Measurements from ENCODE around the gene WDR33.

The WDR33 gene

DNA sequence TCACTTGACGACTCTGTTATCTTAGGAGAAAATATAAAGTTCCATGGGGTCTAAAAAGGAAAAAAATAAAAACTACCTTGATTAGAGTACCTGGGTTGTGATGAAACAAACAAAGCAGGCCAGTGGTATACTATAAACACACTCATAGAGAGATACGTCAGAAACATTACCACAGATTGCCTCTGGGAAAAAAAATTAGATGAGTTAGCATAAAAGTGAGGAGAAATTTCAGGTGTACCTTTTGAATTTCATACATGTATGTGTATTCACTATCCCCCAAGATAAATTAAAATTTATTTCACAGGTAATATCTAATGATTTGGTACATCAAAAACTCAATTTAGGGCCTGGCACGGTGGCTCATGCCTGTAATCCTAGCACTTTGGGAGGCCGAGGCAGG, 18.2 kb downstream of the WDR33 start:
- no peak for DNase-seq
- H3K27me3 ChIP-seq (replicated peaks; ENCODE audit: insufficient read depth, low read length): no peaks in the 10 kb centered on the region
- H3F3A ChIP-seq (ENCODE audit: insufficient read depth, low read length): no peaks in the 10 kb centered on the region
- H3K79me2 ChIP-seq (ENCODE audit: low read length): peaks cover 82% of the 10 kb centered on the region
- no peak overlapping the region for H3K27ac ChIP-seq (ENCODE audit: low read length)
- no peaks in the 10 kb centered on the region for H3K9me2 ChIP-seq (replicated peaks; ENCODE audit: insufficient read depth, low read length)
- no peak overlapping the region for H3K4me3 ChIP-seq (ENCODE audit: low read length)
- no peak overlapping the region for H3K9ac ChIP-seq (ENCODE audit: low read length)
- H4K20me1 ChIP-seq (ENCODE audit: insufficient read depth, low read length): peaks cover 55% of the 10 kb centered on the region
- no peaks in the 10 kb centered on the region for H3K9me3 ChIP-seq (replicated peaks; ENCODE audit: insufficient read depth, low read length)
- no peak overlapping the region for H3K4me2 ChIP-seq (ENCODE audit: low read depth, low read length)
- H2AFZ ChIP-seq (ENCODE audit: low read length): no peak overlapping the region
- no peaks in the 10 kb centered on the region for H3K36me3 ChIP-seq (replicated peaks; ENCODE audit: insufficient read depth, low read length)
- TF ChIP-seq EZH2 (optimal IDR thresholded peaks at IDR 0.05; ENCODE audit: low read depth, low read length): no peak
- no peak for TF ChIP-seq CTCF (IDR thresholded peaks at IDR 0.05; ENCODE audit: low read length)
- no peak for TF ChIP-seq EZH2phosphoT487 (IDR thresholded peaks at IDR 0.05; ENCODE audit: low read length)
- peaks cover 6% of the 10 kb centered on the region for H3K4me1 ChIP-seq (ENCODE audit: low read length)

DNA sequence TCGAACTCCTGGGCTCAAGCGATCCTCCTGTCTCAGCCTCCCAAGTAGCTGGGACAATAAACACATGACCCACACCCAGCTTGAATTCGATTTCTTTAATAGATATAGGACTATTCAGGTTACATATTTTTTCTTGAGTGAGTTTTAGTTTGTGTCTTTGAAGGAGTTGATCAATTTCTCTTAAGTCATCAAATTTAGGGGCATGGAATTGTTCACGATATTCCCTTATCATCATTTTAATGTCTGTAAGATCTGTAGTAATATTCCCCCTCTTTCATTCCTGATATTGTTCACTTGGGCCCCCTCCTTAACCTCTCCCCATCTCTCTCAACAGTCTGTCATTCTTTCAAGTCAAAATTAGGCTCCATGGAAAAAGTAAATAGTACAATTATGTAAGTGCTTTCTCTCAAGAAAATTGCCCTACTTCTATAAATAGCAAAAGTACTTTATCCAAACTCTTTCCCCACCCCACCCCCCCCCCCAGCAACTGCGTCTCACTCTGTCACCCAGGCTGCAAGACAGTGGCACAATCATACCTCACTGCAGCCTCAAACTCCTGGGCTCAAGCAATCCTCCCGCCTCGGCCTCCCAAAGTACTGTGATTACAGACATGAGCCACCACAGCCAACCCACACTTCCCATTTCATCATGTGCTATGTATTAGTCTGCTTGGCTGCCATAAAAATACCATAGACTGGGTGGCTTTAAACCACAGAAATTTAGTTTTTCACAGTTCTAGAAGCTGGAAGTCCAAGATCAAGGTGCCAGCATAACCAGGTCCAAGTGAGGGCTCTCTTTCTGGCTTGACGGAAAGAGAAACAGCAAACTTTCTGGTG, 20.1 kb downstream of the WDR33 start:
- no peaks in the 10 kb centered on the region for H3K9me3 ChIP-seq (replicated peaks; ENCODE audit: insufficient read depth, low read length)
- no peak overlapping the region for H3K4me3 ChIP-seq (ENCODE audit: low read length)
- no peaks in the 10 kb centered on the region for H3K4me1 ChIP-seq (ENCODE audit: low read length)
- H3K4me2 ChIP-seq (ENCODE audit: low read depth, low read length): no peak overlapping the region
- H3K9me2 ChIP-seq (replicated peaks; ENCODE audit: insufficient read depth, low read length): no peaks in the 10 kb centered on the region
- H2AFZ ChIP-seq (ENCODE audit: low read length): no peak overlapping the region
- DNase-seq: no peak
- H3K79me2 ChIP-seq (ENCODE audit: low read length): peaks cover 69% of the 10 kb centered on the region
- peaks cover 45% of the 10 kb centered on the region for H4K20me1 ChIP-seq (ENCODE audit: insufficient read depth, low read length)
- H3K27me3 ChIP-seq (replicated peaks; ENCODE audit: insufficient read depth, low read length): no peaks in the 10 kb centered on the region
- no peaks in the 10 kb centered on the region for H3F3A ChIP-seq (ENCODE audit: insufficient read depth, low read length)
- TF ChIP-seq EZH2 (optimal IDR thresholded peaks at IDR 0.05; ENCODE audit: low read depth, low read length): no peak
- no peaks in the 10 kb centered on the region for H3K36me3 ChIP-seq (replicated peaks; ENCODE audit: insufficient read depth, low read length)
- H3K27ac ChIP-seq (ENCODE audit: low read length): no peak overlapping the region
- no peak overlapping the region for H3K9ac ChIP-seq (ENCODE audit: low read length)

GRCh38 chr2:127786048-127786809, 24.7 kb downstream of the WDR33 start:
- DNase-seq: no peak
- Histone ChIP-seq H3K27ac (ENCODE audit: low read length) (no peak overlapping the region), H3K36me3 (replicated peaks; ENCODE audit: insufficient read depth, low read length) (no peaks in the 10 kb centered on the region; the same call in 1 of the 2 replicates), H3K4me3 (ENCODE audit: low read length) (no peak overlapping the region), H3F3A (ENCODE audit: insufficient read depth, low read length) (no peaks in the 10 kb centered on the region), H2AFZ (ENCODE audit: low read length) (no peak overlapping the region), H3K27me3 (replicated peaks; ENCODE audit: insufficient read depth, low read length) (no peaks in the 10 kb centered on the region), H4K20me1 (ENCODE audit: insufficient read depth, low read length) (peaks cover 16% of the 10 kb centered on the region), H3K4me2 (ENCODE audit: low read depth, low read length) (no peak overlapping the region), H3K9me2 (replicated peaks; ENCODE audit: insufficient read depth, low read length) (no peaks in the 10 kb centered on the region), H3K9ac (ENCODE audit: low read length) (no peak overlapping the region), H3K9me3 (replicated peaks; ENCODE audit: insufficient read depth, low read length) (no peaks in the 10 kb centered on the region), H3K4me1 (ENCODE audit: low read length) (no peaks in the 10 kb centered on the region), H3K79me2 (ENCODE audit: low read length) (peaks cover 69% of the 10 kb centered on the region)
- no peak for TF ChIP-seq CTCF (IDR thresholded peaks at IDR 0.05; ENCODE audit: low read length)
- TF ChIP-seq EZH2 (optimal IDR thresholded peaks at IDR 0.05; ENCODE audit: low read depth, low read length): no peak
